ENCODE measurements around the gene DNASE1L2. TPM values are rescaled to one million over a fixed set of nuclear protein-coding genes. Genes with fewer than 3 reads are reported as not detected.
A peak's percentile ranks its signal among the peaks of the same experiment; 100 is the strongest.

DNASE1L2 gene
- total and polyA plus RNA-seq, 2 of the 8 experiments (the other 6 are each of a cell fraction or from before 2014, with no cell fraction given), result 0.35 to 0.97 TPM

- TF ChIP-seq CBX5 (IDR thresholded peaks at IDR 0.05; ENCODE audit: low read depth, low read length), result no peak
- no peak for TF ChIP-seq KDM1A (IDR thresholded peaks at IDR 0.05; ENCODE audit: borderline replicate concordance, low read length)
- no peak for TF ChIP-seq CTCF (IDR thresholded peaks at IDR 0.05; ENCODE audit: control extremely low read depth in 1 of 3, insufficient read depth in 1 of 3, low read depth in 1 of 3, low read length in 3 of 3)
- TF ChIP-seq CEBPB (IDR thresholded peaks at IDR 0.05; ENCODE audit: low read depth, low read length), result no peak
- 0 out of 2 replicates have a peak, but pooled peaks have one; percentile 11 for TF ChIP-seq TCF12 (IDR thresholded peaks at IDR 0.05; ENCODE audit: low read depth, low read length)
- TF ChIP-seq SIX5 (IDR thresholded peaks at IDR 0.05; ENCODE audit: low read depth, low read length), result peak; percentile 2; the same call in 1 of the 2 replicates
- TF ChIP-seq MAX (IDR thresholded peaks at IDR 0.05), result peak; percentile 63; the same call in 1 of the 2 replicates
- TF ChIP-seq NANOG (IDR thresholded peaks at IDR 0.05; ENCODE audit: insufficient read depth, low read depth, low read length, poor library complexity, severe bottlenecking), result peak; percentile 7
- TF ChIP-seq POLR2AphosphoS5 (IDR thresholded peaks at IDR 0.05; ENCODE audit: low read depth, low read length), result peak; percentile 82
- no peak for TF ChIP-seq POU5F1 (IDR thresholded peaks at IDR 0.05; ENCODE audit: low read depth, low read length)
- no peak for TF ChIP-seq SIRT6 (IDR thresholded peaks at IDR 0.05; ENCODE audit: low read length)
- peak; percentile 92 for TF ChIP-seq RBBP5 (IDR thresholded peaks at IDR 0.05; ENCODE audit: borderline replicate concordance, low read depth, low read length)
- TF ChIP-seq SP4 (IDR thresholded peaks at IDR 0.05; ENCODE audit: low read length), result 0 out of 2 replicates have a peak, but pooled peaks have one; percentile 91
- peak; percentile 56 for TF ChIP-seq CTBP2 (IDR thresholded peaks at IDR 0.05; ENCODE audit: borderline replicate concordance, insufficient read depth, insufficient read length, low read length)
- no peak for TF ChIP-seq HDAC6 (IDR thresholded peaks at IDR 0.05; ENCODE audit: low read depth, low read length)
- TF ChIP-seq SUZ12 (IDR thresholded peaks at IDR 0.05; ENCODE audit: low read length), result 0 out of 2 replicates have a peak, but pooled peaks have one; percentile 22
- TF ChIP-seq TAF7 (optimal IDR thresholded peaks at IDR 0.05; ENCODE audit: borderline replicate concordance, low read depth, low read length), result peak; percentile 78
- TF ChIP-seq USF2 (IDR thresholded peaks at IDR 0.05; ENCODE audit: low read length), result no peak
- no peak; a peak in 1 of 4 replicates for TF ChIP-seq HDAC2 (IDR thresholded peaks at IDR 0.05; ENCODE audit: borderline replicate concordance in 1 of 2, low read depth in 2 of 2, low read length in 2 of 2)
These were observed 30.9 kb upstream of the DNASE1L2 start, which contains the start of gene MLST8 (continued) for GRCh38 chr16:2205104-2205966.

Measured in H1 (cell line).